OCI-LY3 (cell line): ENCODE data around the gene NOSTRIN.

Source experiments
- H2AFZ ChIP-seq: fragments of 200-600, 300-600 bp; shearing (Covaris generic); 2 replicates; pipeline ENCODE4 v1.6.0; 2014; ENCODE audit warnings: antibody characterized with exemption, low read depth, low read length
- H3K27ac ChIP-seq: fragments of 200-600, 300-600 bp; sonication (generic); 2 replicates; pipeline ENCODE4 v1.5.1; 2014; ENCODE audit warnings: mild to moderate bottlenecking, low read length, moderate library complexity, mixed read lengths
- H3K27me3 ChIP-seq: fragments of 200-600, 300-600 bp; sonication (generic); 2 replicates; pipeline ENCODE4 v1.6.1; 2014; ENCODE audit warnings: low read depth, low read length, mixed read lengths
- H3K36me3 ChIP-seq: fragments of 200-600, 300-600 bp; sonication (generic); replicated peaks from 2 replicates; pipeline ENCODE3; 2014; ENCODE audit warnings: low read depth, low read length, mixed read lengths
- H3K4me1 ChIP-seq: fragments of 300-600, 200-600 bp; sonication (generic); 2 replicates; pipeline ENCODE4 v1.6.1; 2014; ENCODE audit warnings: low read length, mixed read lengths
- H3K4me2 ChIP-seq: fragments of 200-600, 300-600 bp; sonication (generic); 2 replicates; pipeline ENCODE4 v1.6.1; 2014; ENCODE audit warnings: low read length, mixed read lengths
- H3K4me3 ChIP-seq: fragments of 300-600, 200-600 bp; sonication (generic); 2 replicates; pipeline ENCODE4 v1.5.1; 2014; ENCODE audit warnings: antibody characterized with exemption, mild to moderate bottlenecking, low read length, moderate library complexity
- H3K79me2 ChIP-seq: fragments of 300-600, 200-600 bp; shearing (Covaris generic); 2 replicates; pipeline ENCODE4 v1.6.1; 2014; ENCODE audit warnings: mild to moderate bottlenecking, low read length, mixed read lengths
- H3K9ac ChIP-seq: fragments of 300-600, 200-600 bp; shearing (Covaris generic); 2 replicates; pipeline ENCODE4 v1.6.0; 2014; ENCODE audit warnings: mild to moderate bottlenecking, low read length, moderate library complexity
- H3K9me3 ChIP-seq: fragments of 200-600, 300-600 bp; shearing (Covaris generic); 2 replicates; pipeline ENCODE4 v1.6.1; 2014; ENCODE audit warnings: low read length, mixed read lengths; ENCODE audit not compliant: insufficient read depth
- H4K20me1 ChIP-seq: fragments of 200-600, 300-600 bp; sonication (generic); 2 replicates; pipeline ENCODE4 v1.6.1; 2016; ENCODE audit warnings: low read length, mixed read lengths; ENCODE audit not compliant: insufficient read depth
- EZH2phosphoT487 ChIP-seq: fragments of 200-600 bp; shearing (Covaris generic); IDR thresholded peaks from 2 replicates; pipeline ENCODE4 v1.6.1; 2018; ENCODE audit warnings: antibody characterized with exemption, mixed run types, low read depth
- TF ChIP-seq, protein P1 (sequence below): fragments of 200-600, 300-600 bp; sonication (generic); IDR thresholded peaks from 2 replicates; pipeline ENCODE4 v1.5.1; 2014; ENCODE audit warnings: antibody characterized with exemption, low read length, low read depth

Gene NOSTRIN

DNA sequence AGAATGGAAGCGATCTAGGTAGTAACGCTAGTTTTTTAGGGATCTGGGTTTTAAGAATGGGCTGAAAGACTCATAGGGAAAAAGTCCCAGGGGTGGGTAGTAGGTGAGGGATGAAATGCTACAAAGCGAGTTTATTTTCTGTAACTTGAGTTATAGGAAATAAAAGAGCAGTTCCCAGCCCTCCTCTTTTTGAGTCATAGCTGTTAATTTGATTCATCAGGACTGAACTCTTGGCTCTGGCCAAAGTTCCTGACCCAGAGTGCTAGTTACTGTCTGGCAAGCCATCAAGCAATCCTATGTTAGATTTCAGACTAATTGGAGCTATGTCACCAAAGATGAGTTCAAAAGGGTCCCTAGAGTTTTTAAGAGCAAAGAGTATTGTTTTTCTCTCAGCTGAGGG lies 17.4 kb upstream of the NOSTRIN start:
- Histone ChIP-seq H2AFZ (no peak overlapping the region), H3K4me3 (no peak overlapping the region), H3K79me2 (no peaks in the 10 kb centered on the region), H3K4me2 (no peak overlapping the region), H3K27me3 (no peaks in the 10 kb centered on the region), H4K20me1 (no peaks in the 10 kb centered on the region), H3K27ac (no peak overlapping the region), H3K9ac (no peak overlapping the region), H3K4me1 (no peaks in the 10 kb centered on the region), H3K36me3 (no peaks in the 10 kb centered on the region), H3K9me3 (no peaks in the 10 kb centered on the region)
- TF ChIP-seq, protein P1, sequence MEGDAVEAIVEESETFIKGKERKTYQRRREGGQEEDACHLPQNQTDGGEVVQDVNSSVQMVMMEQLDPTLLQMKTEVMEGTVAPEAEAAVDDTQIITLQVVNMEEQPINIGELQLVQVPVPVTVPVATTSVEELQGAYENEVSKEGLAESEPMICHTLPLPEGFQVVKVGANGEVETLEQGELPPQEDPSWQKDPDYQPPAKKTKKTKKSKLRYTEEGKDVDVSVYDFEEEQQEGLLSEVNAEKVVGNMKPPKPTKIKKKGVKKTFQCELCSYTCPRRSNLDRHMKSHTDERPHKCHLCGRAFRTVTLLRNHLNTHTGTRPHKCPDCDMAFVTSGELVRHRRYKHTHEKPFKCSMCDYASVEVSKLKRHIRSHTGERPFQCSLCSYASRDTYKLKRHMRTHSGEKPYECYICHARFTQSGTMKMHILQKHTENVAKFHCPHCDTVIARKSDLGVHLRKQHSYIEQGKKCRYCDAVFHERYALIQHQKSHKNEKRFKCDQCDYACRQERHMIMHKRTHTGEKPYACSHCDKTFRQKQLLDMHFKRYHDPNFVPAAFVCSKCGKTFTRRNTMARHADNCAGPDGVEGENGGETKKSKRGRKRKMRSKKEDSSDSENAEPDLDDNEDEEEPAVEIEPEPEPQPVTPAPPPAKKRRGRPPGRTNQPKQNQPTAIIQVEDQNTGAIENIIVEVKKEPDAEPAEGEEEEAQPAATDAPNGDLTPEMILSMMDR = no peak
- TF ChIP-seq EZH2phosphoT487 = no peak

DNA sequence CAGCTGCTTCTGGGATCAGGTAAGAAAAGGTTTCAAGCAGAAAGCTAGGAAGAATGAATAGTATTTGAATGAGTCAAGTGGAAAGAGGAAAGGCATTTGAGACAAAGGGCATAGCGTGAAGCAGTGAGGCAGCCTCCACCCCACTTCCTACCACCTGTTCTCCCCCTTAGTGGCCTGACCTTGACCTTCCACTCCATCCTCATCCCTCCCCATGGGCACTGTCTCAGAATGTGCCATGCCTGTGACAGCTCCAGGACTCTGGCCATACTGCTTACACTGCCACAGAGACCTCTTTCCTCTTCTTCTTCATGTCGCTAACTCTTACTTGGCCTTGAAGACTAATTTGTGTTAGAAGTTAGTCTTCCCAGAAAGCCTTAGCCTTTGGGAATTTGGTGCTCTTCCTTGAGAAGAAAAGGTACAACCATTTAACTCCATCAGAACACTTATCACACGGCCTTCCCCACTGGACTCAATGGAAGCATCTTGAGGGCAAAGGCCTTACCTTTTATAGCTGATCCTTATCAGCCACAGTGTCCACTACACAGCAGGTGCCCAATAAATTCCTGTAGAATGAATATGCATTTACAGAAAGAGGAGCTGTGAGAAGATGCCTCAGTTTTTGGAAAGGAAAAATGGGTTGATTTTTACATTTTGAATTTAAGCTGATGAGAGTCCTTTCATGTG lies 15.2 kb upstream of the NOSTRIN start:
- H2AFZ ChIP-seq = no peak overlapping the region
- no peaks in the 10 kb centered on the region for H3K9me3 ChIP-seq
- no peak overlapping the region for H3K4me3 ChIP-seq
- H3K36me3 ChIP-seq = no peaks in the 10 kb centered on the region
- H4K20me1 ChIP-seq = no peaks in the 10 kb centered on the region
- no peaks in the 10 kb centered on the region for H3K79me2 ChIP-seq
- no peaks in the 10 kb centered on the region for H3K4me1 ChIP-seq
- H3K9ac ChIP-seq = no peak overlapping the region
- no peaks in the 10 kb centered on the region for H3K27me3 ChIP-seq
- H3K27ac ChIP-seq = no peak overlapping the region
- no peak overlapping the region for H3K4me2 ChIP-seq
- TF ChIP-seq, protein P1 = no peak
- no peak for TF ChIP-seq EZH2phosphoT487

DNA sequence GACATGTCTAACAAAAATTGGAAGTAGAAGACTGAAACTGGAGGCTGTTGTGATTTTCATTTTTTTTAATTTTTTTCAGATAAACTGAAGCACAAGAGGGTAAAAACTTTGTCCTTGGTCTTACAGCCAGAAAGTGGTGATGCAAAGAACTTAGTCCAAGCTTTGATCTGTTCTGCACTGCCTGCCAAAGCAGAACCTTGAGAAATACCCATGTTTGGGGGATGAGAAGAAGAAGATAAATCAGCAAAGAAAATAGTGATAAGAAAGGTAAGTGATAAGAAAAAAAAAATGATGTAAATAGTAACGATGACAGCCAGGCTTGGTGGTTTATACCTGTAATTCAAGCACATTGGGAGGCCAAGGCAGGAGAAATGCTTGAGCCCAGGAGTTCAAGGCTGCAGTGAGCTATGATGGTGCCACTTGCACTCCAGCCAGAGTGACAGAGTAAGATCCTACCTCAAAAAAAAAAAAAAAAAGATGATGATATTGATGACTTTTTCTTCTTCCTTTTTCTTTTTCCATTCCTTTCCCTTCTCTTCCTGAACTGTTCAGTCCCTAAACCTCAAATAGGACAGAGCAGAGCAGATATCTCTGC lies 14.6 kb upstream of the NOSTRIN start:
- no peak overlapping the region for H2AFZ ChIP-seq
- no peaks in the 10 kb centered on the region for H3K4me1 ChIP-seq
- TF ChIP-seq, protein P1 = no peak
- H3K27ac ChIP-seq = no peak overlapping the region
- H3K79me2 ChIP-seq = no peaks in the 10 kb centered on the region
- H3K9me3 ChIP-seq = no peaks in the 10 kb centered on the region
- no peaks in the 10 kb centered on the region for H3K36me3 ChIP-seq
- no peaks in the 10 kb centered on the region for H3K27me3 ChIP-seq
- no peak overlapping the region for H3K4me3 ChIP-seq
- no peak overlapping the region for H3K4me2 ChIP-seq
- no peaks in the 10 kb centered on the region for H4K20me1 ChIP-seq
- H3K9ac ChIP-seq = no peak overlapping the region

DNA sequence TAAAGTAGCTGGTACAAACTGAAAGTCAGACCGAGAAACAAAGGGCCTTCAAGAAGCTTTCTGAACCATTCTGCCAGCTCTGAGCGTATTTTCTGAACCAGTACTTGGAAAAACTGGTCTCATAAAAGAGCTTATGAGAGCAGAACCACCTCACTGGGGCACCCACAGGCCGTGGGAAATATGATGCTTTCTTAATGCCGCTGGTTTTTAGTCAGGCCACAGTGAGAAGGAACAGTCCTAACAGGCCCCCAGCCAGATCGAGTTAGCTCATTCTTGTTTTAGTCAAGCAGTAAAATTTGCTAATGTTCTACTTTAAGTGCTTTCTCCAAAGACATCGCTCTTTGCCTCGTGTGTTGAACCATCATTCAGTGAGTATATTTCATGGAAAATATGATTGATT lies 12.7 kb upstream of the NOSTRIN start:
- H3K27me3 ChIP-seq = no peaks in the 10 kb centered on the region
- no peaks in the 10 kb centered on the region for H3K4me1 ChIP-seq
- H2AFZ ChIP-seq = no peak overlapping the region
- TF ChIP-seq EZH2phosphoT487 = no peak
- TF ChIP-seq, protein P1 = no peak
- no peaks in the 10 kb centered on the region for H4K20me1 ChIP-seq
- no peak overlapping the region for H3K4me3 ChIP-seq
- no peaks in the 10 kb centered on the region for H3K36me3 ChIP-seq
- H3K4me2 ChIP-seq = no peak overlapping the region
- H3K9ac ChIP-seq = no peak overlapping the region
- H3K79me2 ChIP-seq = no peaks in the 10 kb centered on the region
- H3K9me3 ChIP-seq = no peaks in the 10 kb centered on the region
- no peak overlapping the region for H3K27ac ChIP-seq
